Measurements from ENCODE around the gene GPRIN2. TPM values are rescaled to one million over a fixed set of nuclear protein-coding genes. Genes with fewer than 3 reads are reported as not detected.
A peak's percentile ranks its signal among the peaks of the same experiment; 100 is the strongest.
"Not testable (repeated sequence)": the region's sequence is repeated elsewhere in the genome, so short reads cannot be mapped to it uniquely, and the experiment has no call there.

The GPRIN2 gene
- total and polyA plus RNA-seq, 4 experiments from 2014 or later, result not detected

GRCh38 chr10:46565591-46566332 lies 9.3 kb upstream of the GPRIN2 start:
- H3K9me3 Mint-ChIP-seq; intact Hi-C loops (cut with micrococcal nuclease); H3K4me1 ChIP-seq (ENCODE audit: insufficient read depth, low read length); H3K36me3 Mint-ChIP-seq; POLR2A ChIA-PET (ENCODE audit: partially characterized antibody); H3K4me3 ChIP-seq (ENCODE audit: low read length in 2 of 2); CTCF ChIA-PET (ENCODE audit: partially characterized antibody); H3K27me3 Mint-ChIP-seq; H3K27ac Mint-ChIP-seq; H3K4me1 Mint-ChIP-seq; H3K27ac ChIP-seq (ENCODE audit: low read depth, low read length); H3K9me3 ChIP-seq (ENCODE audit: control insufficient read depth in 1 of 2, low read length in 2 of 2); H3K27me3 ChIP-seq (ENCODE audit: insufficient read depth, low read length); H3K36me3 ChIP-seq (ENCODE audit: insufficient read depth, low read length): not testable (repeated sequence)
- H3K4me3 Mint-ChIP-seq, result peak overlapping the region in 4 of 8 donors; percentile 3 to 59 (median 24)
- DNase-seq, result peak; percentile 37 to 52 (median 40)

GRCh38 chr10:46560952-46561351 lies 4.5 kb upstream of the GPRIN2 start:
- no peaks in the 10 kb centered on the region for H3K9me3 Mint-ChIP-seq
- H3K4me3 Mint-ChIP-seq, result no peak overlapping the region
- H3K36me3 Mint-ChIP-seq, result no peaks in the 10 kb centered on the region
- Histone ChIP-seq H3K36me3 (ENCODE audit: insufficient read depth, low read length) (no peaks in the 10 kb centered on the region), H3K27ac (ENCODE audit: low read depth, low read length) (no peak overlapping the region), H3K9me3 (ENCODE audit: control insufficient read depth in 1 of 2, low read length in 2 of 2) (no peaks in the 10 kb centered on the region), H3K4me3 (ENCODE audit: low read length in 2 of 2) (no peak overlapping the region), H3K27me3 (ENCODE audit: insufficient read depth, low read length) (peaks cover 13% of the 10 kb centered on the region), H3K4me1 (ENCODE audit: insufficient read depth, low read length) (no peaks in the 10 kb centered on the region)
- peak in 1 of 5 donors; percentile 11 for DNase-seq
- H3K27me3 Mint-ChIP-seq, result peaks cover 4 to 16% of the 10 kb centered on the region in 2 donors
- H3K27ac Mint-ChIP-seq, result no peak overlapping the region
- peaks cover 4 to 14% (median 4%) of the 10 kb centered on the region in 4 donors for H3K4me1 Mint-ChIP-seq
- POLR2A ChIA-PET (ENCODE audit: partially characterized antibody), result no interaction called here
- intact Hi-C loops (cut with micrococcal nuclease), result no loop called here
- CTCF ChIA-PET (ENCODE audit: partially characterized antibody), result no interaction called here

- Histone ChIP-seq H3K27me3 (ENCODE audit: insufficient read depth, low read length) (peaks cover 17% of the 10 kb centered on the region), H3K36me3 (ENCODE audit: insufficient read depth, low read length) (no peaks in the 10 kb centered on the region), H3K4me1 (ENCODE audit: insufficient read depth, low read length) (no peaks in the 10 kb centered on the region), H3K4me3 (ENCODE audit: low read length in 2 of 2) (no peak overlapping the region), H3K27ac (ENCODE audit: low read depth, low read length) (no peak overlapping the region), H3K9me3 (ENCODE audit: control insufficient read depth in 1 of 2, low read length in 2 of 2) (no peaks in the 10 kb centered on the region)
- Mint-ChIP-seq H3K27ac (no peak overlapping the region), H3K36me3 (no peaks in the 10 kb centered on the region), H3K4me3 (no peak overlapping the region), H3K4me1 (peaks cover 2 to 14% (median 4%) of the 10 kb centered on the region in 4 donors), H3K9me3 (no peaks in the 10 kb centered on the region), H3K27me3 (peaks cover 4 to 18% of the 10 kb centered on the region in 2 donors)
- CTCF ChIA-PET (ENCODE audit: partially characterized antibody), result interaction anchor here (0.6 to 1.0 kb wide), 2 partner anchors 1216 to 1219 kb away, joined by 3 to 4 read pairs; no protein-coding TSS in a partner anchor
- POLR2A ChIA-PET (ENCODE audit: partially characterized antibody), result no interaction called here
- intact Hi-C loops (cut with micrococcal nuclease), result no loop called here
- peak in 1 of 5 donors; percentile 21 for DNase-seq
Measured at GRCh38 chr10:46560381-46560780, 3.9 kb upstream of the GPRIN2 start.

- no peak overlapping the region for H3K4me3 Mint-ChIP-seq
- H3K27ac Mint-ChIP-seq, result no peak overlapping the region
- H3K4me1 Mint-ChIP-seq, result peaks cover 2 to 14% (median 4%) of the 10 kb centered on the region in 4 donors
- DNase-seq, result peak in 1 of 5 donors; percentile 23
- H3K9me3 Mint-ChIP-seq, result no peaks in the 10 kb centered on the region
- Histone ChIP-seq H3K4me1 (ENCODE audit: insufficient read depth, low read length) (no peaks in the 10 kb centered on the region), H3K4me3 (ENCODE audit: low read length in 2 of 2) (no peak overlapping the region), H3K27ac (ENCODE audit: low read depth, low read length) (no peak overlapping the region), H3K27me3 (ENCODE audit: insufficient read depth, low read length) (peaks cover 19% of the 10 kb centered on the region), H3K36me3 (ENCODE audit: insufficient read depth, low read length) (no peaks in the 10 kb centered on the region), H3K9me3 (ENCODE audit: control insufficient read depth in 1 of 2, low read length in 2 of 2) (no peaks in the 10 kb centered on the region)
- ChIA-PET CTCF (ENCODE audit: partially characterized antibody) (interaction anchor here (1.0 kb wide), 1 partner anchor 1217 kb away, joined by 3 read pairs; no protein-coding TSS in a partner anchor), POLR2A (ENCODE audit: partially characterized antibody) (interaction anchor here (0.8 kb wide), 1 partner anchor 42 kb away, joined by 3 read pairs; no protein-coding TSS in a partner anchor)
- H3K27me3 Mint-ChIP-seq, result peaks cover 4 to 18% of the 10 kb centered on the region in 2 donors
- no peaks in the 10 kb centered on the region for H3K36me3 Mint-ChIP-seq
- intact Hi-C loops (cut with micrococcal nuclease), result no loop called here
Measured at GRCh38 chr10:46559231-46559671, 2.8 kb upstream of the GPRIN2 start.

GRCh38 chr10:46558392-46559185 lies 2.1 kb upstream of the GPRIN2 start:
- Histone ChIP-seq H3K27ac (ENCODE audit: low read depth, low read length) (no peak overlapping the region), H3K36me3 (ENCODE audit: insufficient read depth, low read length) (no peaks in the 10 kb centered on the region), H3K4me3 (ENCODE audit: low read length in 2 of 2) (no peak overlapping the region), H3K27me3 (ENCODE audit: insufficient read depth, low read length) (peaks cover 19% of the 10 kb centered on the region), H3K4me1 (ENCODE audit: insufficient read depth, low read length) (no peaks in the 10 kb centered on the region), H3K9me3 (ENCODE audit: control insufficient read depth in 1 of 2, low read length in 2 of 2) (no peaks in the 10 kb centered on the region)
- Mint-ChIP-seq H3K9me3 (no peaks in the 10 kb centered on the region), H3K36me3 (no peaks in the 10 kb centered on the region), H3K27ac (no peak overlapping the region), H3K4me1 (peaks cover 2 to 14% (median 4%) of the 10 kb centered on the region in 4 donors), H3K4me3 (peak overlapping the region in 1 of 8 donors; percentile 66), H3K27me3 (peaks cover 4 to 18% of the 10 kb centered on the region in 2 donors)
- intact Hi-C loops (cut with micrococcal nuclease), result no loop called here
- POLR2A ChIA-PET (ENCODE audit: partially characterized antibody), result interaction anchor here (0.8 kb wide), 1 partner anchor 42 kb away, joined by 3 read pairs; no protein-coding TSS in a partner anchor
- CTCF ChIA-PET (ENCODE audit: partially characterized antibody), result no interaction called here
- DNase-seq, result peak in 1 of 5 donors; percentile 10

- no peaks in the 10 kb centered on the region for H3K36me3 ChIP-seq (ENCODE audit: insufficient read depth, low read length)
- intact Hi-C loops (cut with micrococcal nuclease), result no loop called here
- no peaks in the 10 kb centered on the region for H3K36me3 Mint-ChIP-seq
- H3K27me3 Mint-ChIP-seq, result peaks cover 4 to 18% of the 10 kb centered on the region in 2 donors
- H3K27ac ChIP-seq (ENCODE audit: low read depth, low read length), result no peak overlapping the region
- POLR2A ChIA-PET (ENCODE audit: partially characterized antibody), result no interaction called here
- no peaks in the 10 kb centered on the region for H3K4me1 ChIP-seq (ENCODE audit: insufficient read depth, low read length)
- H3K27ac Mint-ChIP-seq, result no peak overlapping the region
- H3K4me3 ChIP-seq (ENCODE audit: low read length in 2 of 2), result no peak overlapping the region
- CTCF ChIA-PET (ENCODE audit: partially characterized antibody), result no interaction called here
- H3K4me1 Mint-ChIP-seq, result peaks cover 2 to 14% (median 4%) of the 10 kb centered on the region in 4 donors
- H3K9me3 ChIP-seq (ENCODE audit: control insufficient read depth in 1 of 2, low read length in 2 of 2), result no peaks in the 10 kb centered on the region
- no peaks in the 10 kb centered on the region for H3K9me3 Mint-ChIP-seq
- H3K27me3 ChIP-seq (ENCODE audit: insufficient read depth, low read length), result peaks cover 19% of the 10 kb centered on the region
- no peak for DNase-seq
- H3K4me3 Mint-ChIP-seq, result peak overlapping the region in 4 of 8 donors; percentile 11 to 66 (median 12)
Measured at GRCh38 chr10:46558122-46558391, 1.6 kb upstream of the GPRIN2 start.

- H3K27me3 ChIP-seq (ENCODE audit: insufficient read depth, low read length), result peaks cover 19% of the 10 kb centered on the region
Measured at GRCh38 chr10:46557319-46558121, 1.1 kb upstream of the GPRIN2 start.

More at GRCh38 chr10:46557319-46558121, 1.1 kb upstream of the GPRIN2 start:
- Mint-ChIP-seq H3K9me3 (no peaks in the 10 kb centered on the region), H3K27ac (no peak overlapping the region), H3K27me3 (peaks cover 4 to 18% of the 10 kb centered on the region in 2 donors), H3K36me3 (no peaks in the 10 kb centered on the region), H3K4me3 (peak overlapping the region in 6 of 8 donors; percentile 27 to 75 (median 64)), H3K4me1 (peaks cover 2 to 14% (median 4%) of the 10 kb centered on the region in 4 donors)
- intact Hi-C loops (cut with micrococcal nuclease), result no loop called here
- POLR2A ChIA-PET (ENCODE audit: partially characterized antibody), result no interaction called here
- DNase-seq, result peak in 1 of 5 donors; percentile 36
- H3K36me3 ChIP-seq (ENCODE audit: insufficient read depth, low read length), result no peaks in the 10 kb centered on the region
- no peak overlapping the region for H3K4me3 ChIP-seq (ENCODE audit: low read length in 2 of 2)
- no peaks in the 10 kb centered on the region for H3K4me1 ChIP-seq (ENCODE audit: insufficient read depth, low read length)
- no peak overlapping the region for H3K27ac ChIP-seq (ENCODE audit: low read depth, low read length)
- H3K9me3 ChIP-seq (ENCODE audit: control insufficient read depth in 1 of 2, low read length in 2 of 2), result no peaks in the 10 kb centered on the region
- CTCF ChIA-PET (ENCODE audit: partially characterized antibody), result no interaction called here

Measured in CD4-positive, alpha-beta memory T cell (primary cell).